ENCODE data around the gene PINLYP. TPM values are rescaled to one million over a fixed set of nuclear protein-coding genes. Genes with fewer than 3 reads are reported as not detected.
A peak's percentile ranks its signal among the peaks of the same experiment; 100 is the strongest.

Gene PINLYP
- total and polyA plus RNA-seq, 2 of the 13 experiments (the other 11 are each of a cell fraction or from before 2014, with no cell fraction given), result 0.21 to 0.24 TPM

DNA sequence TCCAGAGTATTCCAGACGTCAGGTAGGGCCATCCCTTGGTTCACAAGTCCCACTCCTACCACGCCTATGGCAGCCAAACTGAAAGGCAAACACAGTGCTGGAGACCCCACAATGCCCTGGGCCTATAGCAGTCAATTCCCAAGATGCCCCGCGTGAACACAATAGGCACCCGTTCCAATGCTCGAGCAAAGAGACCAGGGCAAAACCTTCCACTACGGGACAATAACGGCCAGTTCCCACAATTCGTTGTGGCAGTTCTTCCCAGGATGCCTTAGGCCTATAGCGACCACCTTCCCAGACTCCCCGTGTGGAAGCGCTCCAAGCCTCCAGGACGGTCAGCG is 43.3 kb downstream of the PINLYP start (continued):
- no peak for TF ChIP-seq ZNF496 (CRISPR knock-in tag; IDR thresholded peaks at IDR 0.05; ENCODE audit: insufficient replicate concordance)
- TF ChIP-seq, protein P1, sequence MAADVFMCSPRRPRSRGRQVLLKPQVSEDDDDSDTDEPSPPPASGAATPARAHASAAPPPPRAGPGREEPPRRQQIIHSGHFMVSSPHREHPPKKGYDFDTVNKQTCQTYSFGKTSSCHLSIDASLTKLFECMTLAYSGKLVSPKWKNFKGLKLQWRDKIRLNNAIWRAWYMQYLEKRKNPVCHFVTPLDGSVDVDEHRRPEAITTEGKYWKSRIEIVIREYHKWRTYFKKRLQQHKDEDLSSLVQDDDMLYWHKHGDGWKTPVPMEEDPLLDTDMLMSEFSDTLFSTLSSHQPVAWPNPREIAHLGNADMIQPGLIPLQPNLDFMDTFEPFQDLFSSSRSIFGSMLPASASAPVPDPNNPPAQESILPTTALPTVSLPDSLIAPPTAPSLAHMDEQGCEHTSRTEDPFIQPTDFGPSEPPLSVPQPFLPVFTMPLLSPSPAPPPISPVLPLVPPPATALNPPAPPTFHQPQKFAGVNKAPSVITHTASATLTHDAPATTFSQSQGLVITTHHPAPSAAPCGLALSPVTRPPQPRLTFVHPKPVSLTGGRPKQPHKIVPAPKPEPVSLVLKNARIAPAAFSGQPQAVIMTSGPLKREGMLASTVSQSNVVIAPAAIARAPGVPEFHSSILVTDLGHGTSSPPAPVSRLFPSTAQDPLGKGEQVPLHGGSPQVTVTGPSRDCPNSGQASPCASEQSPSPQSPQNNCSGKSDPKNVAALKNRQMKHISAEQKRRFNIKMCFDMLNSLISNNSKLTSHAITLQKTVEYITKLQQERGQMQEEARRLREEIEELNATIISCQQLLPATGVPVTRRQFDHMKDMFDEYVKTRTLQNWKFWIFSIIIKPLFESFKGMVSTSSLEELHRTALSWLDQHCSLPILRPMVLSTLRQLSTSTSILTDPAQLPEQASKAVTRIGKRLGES (CRISPR knock-in tag; IDR thresholded peaks at IDR 0.05; ENCODE audit: borderline replicate concordance), result no peak; the same call in 1 of the 2 replicates
- TF ChIP-seq CHD2 (IDR thresholded peaks at IDR 0.05; ENCODE audit: low read depth, low read length), result no peak
- TF ChIP-seq KLF6 (CRISPR knock-in tag; IDR thresholded peaks at IDR 0.05), result no peak
- TF ChIP-seq, protein P2, sequence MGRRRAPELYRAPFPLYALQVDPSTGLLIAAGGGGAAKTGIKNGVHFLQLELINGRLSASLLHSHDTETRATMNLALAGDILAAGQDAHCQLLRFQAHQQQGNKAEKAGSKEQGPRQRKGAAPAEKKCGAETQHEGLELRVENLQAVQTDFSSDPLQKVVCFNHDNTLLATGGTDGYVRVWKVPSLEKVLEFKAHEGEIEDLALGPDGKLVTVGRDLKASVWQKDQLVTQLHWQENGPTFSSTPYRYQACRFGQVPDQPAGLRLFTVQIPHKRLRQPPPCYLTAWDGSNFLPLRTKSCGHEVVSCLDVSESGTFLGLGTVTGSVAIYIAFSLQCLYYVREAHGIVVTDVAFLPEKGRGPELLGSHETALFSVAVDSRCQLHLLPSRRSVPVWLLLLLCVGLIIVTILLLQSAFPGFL (CRISPR knock-in tag; IDR thresholded peaks at IDR 0.05), result no peak
- TF ChIP-seq POLR2A (IDR thresholded peaks at IDR 0.05; ENCODE audit: insufficient read depth in 1 of 2, low read depth in 2 of 2, low read length in 2 of 2), result peak; percentile 54 to 73; a peak in 3 of 4 replicates
- no peak for TF ChIP-seq ONECUT2 (CRISPR knock-in tag; IDR thresholded peaks at IDR 0.05)
- 0 out of 2 replicates have a peak, but pooled peaks have one; percentile 72 for TF ChIP-seq ZNF432 (CRISPR knock-in tag; IDR thresholded peaks at IDR 0.05; ENCODE audit: borderline replicate concordance)
- TF ChIP-seq ZNF546 (CRISPR knock-in tag; conservative IDR thresholded peaks at IDR 0.05), result no peak
- no peak for TF ChIP-seq TOE1 (CRISPR knock-in tag; IDR thresholded peaks at IDR 0.05)
- TF ChIP-seq, protein P3, sequence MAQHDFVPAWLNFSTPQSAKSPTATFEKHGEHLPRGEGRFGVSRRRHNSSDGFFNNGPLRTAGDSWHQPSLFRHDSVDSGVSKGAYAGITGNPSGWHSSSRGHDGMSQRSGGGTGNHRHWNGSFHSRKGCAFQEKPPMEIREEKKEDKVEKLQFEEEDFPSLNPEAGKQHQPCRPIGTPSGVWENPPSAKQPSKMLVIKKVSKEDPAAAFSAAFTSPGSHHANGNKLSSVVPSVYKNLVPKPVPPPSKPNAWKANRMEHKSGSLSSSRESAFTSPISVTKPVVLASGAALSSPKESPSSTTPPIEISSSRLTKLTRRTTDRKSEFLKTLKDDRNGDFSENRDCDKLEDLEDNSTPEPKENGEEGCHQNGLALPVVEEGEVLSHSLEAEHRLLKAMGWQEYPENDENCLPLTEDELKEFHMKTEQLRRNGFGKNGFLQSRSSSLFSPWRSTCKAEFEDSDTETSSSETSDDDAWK (CRISPR knock-in tag; IDR thresholded peaks at IDR 0.05), result no peak
- TF ChIP-seq DNMT1 (CRISPR knock-in tag; IDR thresholded peaks at IDR 0.05), result no peak
- TF ChIP-seq, protein P4, sequence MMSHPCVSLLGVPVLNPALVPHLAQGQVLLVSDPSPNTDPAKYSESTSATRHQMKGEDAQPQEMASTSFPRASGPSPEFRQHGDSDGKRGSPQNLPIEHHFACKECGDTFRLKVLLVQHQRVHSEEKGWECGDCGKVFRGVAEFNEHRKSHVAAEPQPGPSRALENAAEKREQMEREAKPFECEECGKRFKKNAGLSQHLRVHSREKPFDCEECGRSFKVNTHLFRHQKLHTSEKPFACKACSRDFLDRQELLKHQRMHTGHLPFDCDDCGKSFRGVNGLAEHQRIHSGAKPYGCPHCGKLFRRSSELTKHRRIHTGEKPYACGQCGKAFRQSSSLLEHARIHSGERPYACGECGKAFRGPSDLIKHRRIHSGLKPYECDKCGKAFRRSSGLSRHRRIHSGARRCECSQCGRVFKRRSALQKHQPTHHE (CRISPR knock-in tag; IDR thresholded peaks at IDR 0.05; ENCODE audit: borderline replicate concordance), result no peak
- TF ChIP-seq KDM4B (CRISPR knock-in tag; IDR thresholded peaks at IDR 0.05), result no peak; the same call in 1 of the 2 replicates
- no peak for TF ChIP-seq ZMYM2 (CRISPR knock-in tag; IDR thresholded peaks at IDR 0.05)
- no peak for TF ChIP-seq CBX5 (CRISPR knock-in tag; IDR thresholded peaks at IDR 0.05; ENCODE audit: borderline replicate concordance)
- no peak for TF ChIP-seq MED8 (CRISPR knock-in tag; IDR thresholded peaks at IDR 0.05; ENCODE audit: insufficient replicate concordance)
- TF ChIP-seq HNRNPK (IDR thresholded peaks at IDR 0.05; ENCODE audit: low read depth, low read length, poor library complexity, severe bottlenecking), result no peak
- peak; percentile 62; the same call in 1 of the 2 replicates for TF ChIP-seq ZNF335 (CRISPR knock-in tag; IDR thresholded peaks at IDR 0.05)
- TF ChIP-seq ZNF543 (CRISPR knock-in tag; IDR thresholded peaks at IDR 0.05), result no peak; the same call in 1 of the 2 replicates
- TF ChIP-seq ZEB1 (IDR thresholded peaks at IDR 0.05; ENCODE audit: insufficient replicate concordance, low read depth), result no peak
- TF ChIP-seq ZFAT (CRISPR knock-in tag; conservative IDR thresholded peaks at IDR 0.05), result no peak
- no peak for TF ChIP-seq ZNF883 (CRISPR knock-in tag; IDR thresholded peaks at IDR 0.05; ENCODE audit: not compliant biosample characterization)

Data from HepG2 (cell line).